Neural progenitor cell (in vitro differentiated cells): Measurements from ENCODE around the gene DXO. TPM values are rescaled to one million over a fixed set of nuclear protein-coding genes. Genes with fewer than 3 reads are reported as not detected.

Experiments
- DNase-seq: peaks from one replicate; pipeline ENCODE4 v3.0.0-alpha.2; 2016; ENCODE audit warnings: low spot score
- H2AFZ ChIP-seq: fragments of 200-600 bp; sonication (generic); replicated peaks from 2 replicates; pipeline ENCODE4 v1.6.1; 2016; ENCODE audit warnings: antibody characterized with exemption
- H3F3A ChIP-seq: fragments of 200-600 bp; sonication (generic); 2 replicates; pipeline ENCODE4 v1.6.1; 2016; ENCODE audit warnings: antibody characterized with exemption, low read depth
- H3K27ac ChIP-seq: fragments of 200-600 bp; sonication (generic); 2 replicates; pipeline ENCODE4 v1.5.1; 2016; ENCODE audit warnings: mild to moderate bottlenecking
- H3K27me3 ChIP-seq: fragments of 200-600 bp; sonication (generic); 2 replicates; pipeline ENCODE4 v1.6.1; 2016; ENCODE audit warnings: mild to moderate bottlenecking, moderate library complexity
- H3K36me3 ChIP-seq: fragments of 200-600 bp; sonication (generic); 2 replicates; pipeline ENCODE4 v1.5.1; 2016
- H3K4me1 ChIP-seq: fragments of 200-600 bp; sonication (generic); 2 replicates; pipeline ENCODE4 v1.6.1; 2016; ENCODE audit warnings: mixed run types
- H3K4me2 ChIP-seq: fragments of 200-600 bp; sonication (generic); 2 replicates; pipeline ENCODE4 v1.6.1; 2016
- H3K4me3 ChIP-seq: fragments of 200-600 bp; sonication (generic); 2 replicates; pipeline ENCODE4 v1.5.1; 2016
- H3K79me2 ChIP-seq: fragments of 200-600 bp; sonication (generic); 2 replicates; pipeline ENCODE4 v1.6.1; 2016; ENCODE audit warnings: low read depth
- H3K9ac ChIP-seq: fragments of 200-600 bp; sonication (generic); 2 replicates; pipeline ENCODE4 v1.6.1; 2016
- H3K9me3 ChIP-seq: fragments of 200-600 bp; sonication (generic); 2 replicates; pipeline ENCODE4 v1.5.1; 2016; ENCODE audit warnings: low read depth
- H4K20me1 ChIP-seq: fragments of 200-600 bp; sonication (generic); 2 replicates; pipeline ENCODE4 v1.6.1; 2016; ENCODE audit warnings: low read depth
- H3K27ac Mint-ChIP-seq: 3 replicates; pipeline ENCODE4 v1.8.0; 2021; ENCODE audit warnings: mixed read lengths
- H3K27me3 Mint-ChIP-seq: 2 replicates; pipeline ENCODE4 v1.8.0; 2022; ENCODE audit warnings: low read depth, mild to moderate bottlenecking, inconsistent platforms, moderate library complexity, mixed read lengths; ENCODE audit not compliant: insufficient read depth
- H3K36me3 Mint-ChIP-seq: 3 replicates; pipeline ENCODE4 v1.8.0; 2021; ENCODE audit warnings: mixed read lengths
- H3K4me1 Mint-ChIP-seq: 3 replicates; pipeline ENCODE4 v1.8.0; 2021; ENCODE audit warnings: mixed read lengths
- H3K4me3 Mint-ChIP-seq: 3 replicates; pipeline ENCODE4 v1.8.0; 2021; ENCODE audit warnings: mild to moderate bottlenecking, moderate library complexity, mixed read lengths
- H3K9me3 Mint-ChIP-seq: 3 replicates; pipeline ENCODE4 v1.8.0; 2020; ENCODE audit warnings: mixed read lengths
- EZH2 ChIP-seq: fragments of 200-600 bp; sonication (generic); IDR thresholded peaks from 2 replicates; pipeline ENCODE4 v1.6.1; 2017; ENCODE audit warnings: antibody characterized with exemption, mild to moderate bottlenecking, moderate library complexity
- EZH2phosphoT487 ChIP-seq: fragments of 200-600 bp; sonication (generic); IDR thresholded peaks from 2 replicates; pipeline ENCODE4 v1.6.1; 2017; ENCODE audit warnings: antibody characterized with exemption
- microRNA counts: library from miRNA; unstranded; fragments of <30 nt; microRNA quantifications from one replicate; lab custom pipeline; 2016
- microRNA-seq: library from miRNA; unstranded; fragments of <30 nt; microRNA quantifications from one replicate; pipeline ENCODE4, GENCODE V29; 2016
- small RNA-seq: library from RNA; depleted of rRNA; stranded (forward); fragments of <200 nt; gene quantifications from one replicate; pipeline ENCODE3, GENCODE V24; 2015
- total RNA-seq: library from RNA; depleted of rRNA; stranded (reverse); fragments of >200 nt; gene quantifications from 2 replicates; pipeline ENCODE4 v1.2.3, GENCODE V29; 2015; ENCODE audit warnings: low replicate concordance
- TF ChIP-seq, protein P1 (sequence below): fragments of 200-600 bp; sonication (generic); IDR thresholded peaks from 2 replicates; pipeline ENCODE4 v1.5.1; 2017; ENCODE audit warnings: antibody characterized with exemption, mild to moderate bottlenecking

Gene DXO
- total RNA-seq, 1 donor from 2014 or later, result 10.2 TPM

DNA sequence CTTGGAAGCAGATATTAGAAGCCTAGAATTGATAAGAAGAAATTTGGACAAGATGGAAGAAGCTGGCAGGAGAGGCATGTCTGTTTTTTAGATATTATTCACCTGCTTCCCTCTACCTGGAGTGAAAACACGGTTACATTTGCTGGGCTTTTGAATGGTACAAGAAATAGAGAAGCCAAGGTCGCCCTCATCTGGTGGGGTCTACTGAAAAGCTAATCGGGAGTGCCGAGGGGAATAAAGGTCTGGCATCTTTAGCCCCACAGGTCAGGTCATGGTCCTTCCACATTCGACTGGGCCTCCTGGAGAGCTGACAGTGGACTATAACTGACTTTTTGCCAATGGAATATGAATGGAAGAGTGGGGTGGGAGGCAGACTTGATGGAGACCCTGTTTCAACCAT, 49.0 kb downstream of the DXO start:
- H3K9me3 Mint-ChIP-seq, result no peaks in the 10 kb centered on the region
- TF ChIP-seq EZH2 (no peak), EZH2phosphoT487 (no peak)
- TF ChIP-seq, protein P1, sequence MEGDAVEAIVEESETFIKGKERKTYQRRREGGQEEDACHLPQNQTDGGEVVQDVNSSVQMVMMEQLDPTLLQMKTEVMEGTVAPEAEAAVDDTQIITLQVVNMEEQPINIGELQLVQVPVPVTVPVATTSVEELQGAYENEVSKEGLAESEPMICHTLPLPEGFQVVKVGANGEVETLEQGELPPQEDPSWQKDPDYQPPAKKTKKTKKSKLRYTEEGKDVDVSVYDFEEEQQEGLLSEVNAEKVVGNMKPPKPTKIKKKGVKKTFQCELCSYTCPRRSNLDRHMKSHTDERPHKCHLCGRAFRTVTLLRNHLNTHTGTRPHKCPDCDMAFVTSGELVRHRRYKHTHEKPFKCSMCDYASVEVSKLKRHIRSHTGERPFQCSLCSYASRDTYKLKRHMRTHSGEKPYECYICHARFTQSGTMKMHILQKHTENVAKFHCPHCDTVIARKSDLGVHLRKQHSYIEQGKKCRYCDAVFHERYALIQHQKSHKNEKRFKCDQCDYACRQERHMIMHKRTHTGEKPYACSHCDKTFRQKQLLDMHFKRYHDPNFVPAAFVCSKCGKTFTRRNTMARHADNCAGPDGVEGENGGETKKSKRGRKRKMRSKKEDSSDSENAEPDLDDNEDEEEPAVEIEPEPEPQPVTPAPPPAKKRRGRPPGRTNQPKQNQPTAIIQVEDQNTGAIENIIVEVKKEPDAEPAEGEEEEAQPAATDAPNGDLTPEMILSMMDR, result peak; percentile 36
- no peak overlapping the region for H3K4me2 ChIP-seq
- H3K36me3 Mint-ChIP-seq, result no peaks in the 10 kb centered on the region
- H3F3A ChIP-seq, result no peaks in the 10 kb centered on the region
- no peak overlapping the region for H3K27ac Mint-ChIP-seq
- H3K4me1 ChIP-seq, result no peaks in the 10 kb centered on the region
- H3K27me3 ChIP-seq, result no peaks in the 10 kb centered on the region
- no peak overlapping the region for H3K4me3 Mint-ChIP-seq
- H3K79me2 ChIP-seq, result no peaks in the 10 kb centered on the region
- no peaks in the 10 kb centered on the region for H3K36me3 ChIP-seq
- H3K9me3 ChIP-seq, result no peaks in the 10 kb centered on the region
- H4K20me1 ChIP-seq, result no peaks in the 10 kb centered on the region
- no peak overlapping the region for H3K9ac ChIP-seq
- H2AFZ ChIP-seq, result no peak overlapping the region
- no peak overlapping the region for H3K4me3 ChIP-seq
- H3K4me1 Mint-ChIP-seq, result no peaks in the 10 kb centered on the region
- H3K27ac ChIP-seq, result no peak overlapping the region
- DNase-seq, result peak; percentile 39
- peaks cover 7% of the 10 kb centered on the region for H3K27me3 Mint-ChIP-seq

DNA sequence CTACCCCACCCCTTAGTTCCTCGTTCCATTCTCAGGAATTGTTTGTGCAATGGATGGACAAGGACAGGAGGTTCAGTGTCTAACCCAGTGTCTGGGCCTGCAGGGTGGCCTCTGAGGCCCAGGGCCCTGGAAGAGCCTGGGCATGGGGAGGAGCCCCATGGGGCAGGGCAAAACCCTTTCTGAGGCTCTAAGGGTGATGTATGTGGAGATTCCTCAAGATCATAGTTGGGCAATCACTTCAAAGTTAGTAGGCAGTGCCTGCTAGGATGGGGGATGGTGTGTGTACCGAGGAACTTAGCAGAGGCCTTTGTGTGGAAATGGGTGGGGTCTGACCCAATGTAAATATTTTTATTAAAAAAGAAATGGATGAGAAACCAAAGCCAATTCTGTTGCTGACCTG, 51.1 kb downstream of the DXO start:
- no peaks in the 10 kb centered on the region for H3K27me3 ChIP-seq
- H4K20me1 ChIP-seq, result no peaks in the 10 kb centered on the region
- H3K9ac ChIP-seq, result no peak overlapping the region
- no peak overlapping the region for H3K27ac ChIP-seq
- no peaks in the 10 kb centered on the region for H3F3A ChIP-seq
- H3K9me3 ChIP-seq, result no peaks in the 10 kb centered on the region
- Mint-ChIP-seq H3K36me3 (no peaks in the 10 kb centered on the region), H3K4me1 (peaks cover 2% of the 10 kb centered on the region), H3K27ac (no peak overlapping the region), H3K4me3 (no peak overlapping the region), H3K27me3 (peaks cover 4% of the 10 kb centered on the region), H3K9me3 (no peaks in the 10 kb centered on the region)
- H3K4me3 ChIP-seq, result no peak overlapping the region
- DNase-seq, result no peak
- TF ChIP-seq, protein P1, result no peak
- no peak for TF ChIP-seq EZH2
- TF ChIP-seq EZH2phosphoT487, result no peak
- no peaks in the 10 kb centered on the region for H3K4me1 ChIP-seq
- no peak overlapping the region for H2AFZ ChIP-seq
- no peaks in the 10 kb centered on the region for H3K36me3 ChIP-seq
- no peaks in the 10 kb centered on the region for H3K79me2 ChIP-seq
- H3K4me2 ChIP-seq, result no peak overlapping the region

MicroRNA genes within 50 kb of the gene (microRNA counts, 767-probe panel; counts per million panel counts)
- 460 counts per million, percentile 90 among the panel's probes with 10 or more counts for microRNA hsa-miR-1236 (lab: Ali Mortazavi, UCI)

Small RNAs within 50 kb of the gene (microRNA-seq; reads per million reads assigned to microRNA genes)
- gene MIR1236, result not detected

Small RNAs within 50 kb of the gene (small RNA-seq; reads per million reads assigned to genes)
- gene AL645922.1, result not detected

Other genes starting within 250 kb of the DXO start
- not detected in 2 replicates for gene MPIG6B, start 248.8 kb downstream of the DXO start, total RNA-seq
- 94.3 and 202 TPM in 2 replicates for gene DDAH2, start 242.8 kb downstream of the DXO start, total RNA-seq
- 234 and 307 TPM in 2 replicates for gene CLIC1, start 235.6 kb downstream of the DXO start, total RNA-seq
- gene MSH5, start 232.1 kb downstream of the DXO start, total RNA-seq, result 45.5 and 50.9 TPM in 2 replicates
- gene SAPCD1, start 209.5 kb downstream of the DXO start, total RNA-seq, result 10.1 and 11.9 TPM in 2 replicates
- gene VWA7, start 194.8 kb downstream of the DXO start, total RNA-seq, result 0.15 and 0.34 TPM in 2 replicates
- 34.1 and 66.8 TPM in 2 replicates for gene VARS1, start 176.4 kb downstream of the DXO start, total RNA-seq
- 105 and 125 TPM in 2 replicates for gene LSM2, start 165.2 kb downstream of the DXO start, total RNA-seq
- 0.49 and 1.2 TPM in 2 replicates for gene HSPA1L, start 156.9 kb downstream of the DXO start, total RNA-seq
- gene HSPA1A, start 156.6 kb downstream of the DXO start, total RNA-seq, result 36.0 and 84.3 TPM in 2 replicates
- gene HSPA1B, start 144.4 kb downstream of the DXO start, total RNA-seq, result 35.3 and 65.1 TPM in 2 replicates
- gene NEU1, start 109.3 kb downstream of the DXO start, total RNA-seq, result 17.4 and 30.3 TPM in 2 replicates
- 0.32 and 0.93 TPM in 2 replicates for gene SLC44A4, start 93.1 kb downstream of the DXO start, total RNA-seq
- gene EHMT2, start 74.4 kb downstream of the DXO start, total RNA-seq, result 93.3 and 189 TPM in 2 replicates
- 8.4 and 25.6 TPM in 2 replicates for gene ZBTB12, start 70.1 kb downstream of the DXO start, total RNA-seq
- 1.1 and 1.4 TPM in 2 replicates for gene C2, start 44.4 kb downstream of the DXO start, total RNA-seq
- gene CFB, start 26.0 kb downstream of the DXO start, total RNA-seq, result 0.50 TPM in 1 of 2 replicates, not detected in the other
- gene NELFE, start 13.2 kb downstream of the DXO start, total RNA-seq, result 129 and 135 TPM in 2 replicates
- 21.0 and 50.5 TPM in 2 replicates for gene SKIC2, start 13.0 kb downstream of the DXO start, total RNA-seq
- gene C4A, start 9.9 kb upstream of the DXO start, total RNA-seq, result 1.7 and 4.3 TPM in 2 replicates
- gene C4B, start 42.7 kb upstream of the DXO start, total RNA-seq, result 0.30 and 1.5 TPM in 2 replicates
- 0.09 TPM in 1 of 2 replicates, not detected in the other for gene CYP21A2, start 66.3 kb upstream of the DXO start, total RNA-seq
- gene TNXB, start 137.2 kb upstream of the DXO start, total RNA-seq, result 0.71 and 3.2 TPM in 2 replicates
- 19.4 and 41.8 TPM in 2 replicates for gene ATF6B, start 156.1 kb upstream of the DXO start, total RNA-seq
- 3.6 and 11.8 TPM in 2 replicates for gene FKBPL, start 158.2 kb upstream of the DXO start, total RNA-seq
- gene PRRT1, start 179.8 kb upstream of the DXO start, total RNA-seq, result 0.40 TPM in 1 of 2 replicates, not detected in the other
- 18.6 and 38.2 TPM in 2 replicates for gene PPT2, start 182.0 kb upstream of the DXO start, total RNA-seq
- gene EGFL8, start 192.5 kb upstream of the DXO start, total RNA-seq, result 3.8 and 16.1 TPM in 2 replicates
- gene AGPAT1, start 203.9 kb upstream of the DXO start, total RNA-seq, result 46.9 and 105 TPM in 2 replicates
- 129 and 169 TPM in 2 replicates for gene RNF5, start 206.3 kb upstream of the DXO start, total RNA-seq
- 1.1 and 1.4 TPM in 2 replicates for gene AGER, start 212.1 kb upstream of the DXO start, total RNA-seq
- gene PBX2, start 218.1 kb upstream of the DXO start, total RNA-seq, result 53.3 and 114 TPM in 2 replicates
- 3.4 and 4.5 TPM in 2 replicates for gene GPSM3, start 220.5 kb upstream of the DXO start, total RNA-seq